GM23248 (cell line): ENCODE data around the gene CHCHD3.

Experiments used
- EZH2 ChIP-seq: fragments of 200-600 bp; sonication (generic); IDR thresholded peaks from 2 replicates; pipeline ENCODE4 v1.6.1; 2018; ENCODE audit warnings: antibody characterized with exemption, mild to moderate bottlenecking; ENCODE audit not compliant: insufficient read depth, poor library complexity, severe bottlenecking
- EZH2phosphoT487 ChIP-seq: fragments of 200-600 bp; sonication (generic); IDR thresholded peaks from 2 replicates; pipeline ENCODE4 v1.6.1; 2018; ENCODE audit warnings: antibody characterized with exemption, moderate library complexity, mild to moderate bottlenecking, low read depth; ENCODE audit not compliant: insufficient read depth

- no peak for TF ChIP-seq EZH2
- TF ChIP-seq EZH2phosphoT487: no peak
Observed at GRCh38 chr7:132790104-132790503, 291.8 kb downstream of the CHCHD3 start.
